Renal pelvis (tissue), 12 donors: ENCODE measurements around the gene MESP2. TPM values are rescaled to one million over a fixed set of nuclear protein-coding genes. Genes with fewer than 3 reads are reported as not detected.

ENCODE experiments used
- DNase-seq: peaks from one replicate; pipeline ENCODE4 v3.0.0-alpha.2; 2013
- long read RNA-seq, 16 experiments: transcript quantifications; one replicate each; lab custom pipeline, GENCODE V29; 2026
- polyA plus RNA-seq, 3 donors: library from polyadenylated mRNA; unstranded; fragments of 120-200 nt; gene quantifications; one replicate each; pipeline ENCODE4 v1.2.1, GENCODE V29; 2013; ENCODE audit not compliant: insufficient read length in 3 of 3

MESP2 gene, protein sequence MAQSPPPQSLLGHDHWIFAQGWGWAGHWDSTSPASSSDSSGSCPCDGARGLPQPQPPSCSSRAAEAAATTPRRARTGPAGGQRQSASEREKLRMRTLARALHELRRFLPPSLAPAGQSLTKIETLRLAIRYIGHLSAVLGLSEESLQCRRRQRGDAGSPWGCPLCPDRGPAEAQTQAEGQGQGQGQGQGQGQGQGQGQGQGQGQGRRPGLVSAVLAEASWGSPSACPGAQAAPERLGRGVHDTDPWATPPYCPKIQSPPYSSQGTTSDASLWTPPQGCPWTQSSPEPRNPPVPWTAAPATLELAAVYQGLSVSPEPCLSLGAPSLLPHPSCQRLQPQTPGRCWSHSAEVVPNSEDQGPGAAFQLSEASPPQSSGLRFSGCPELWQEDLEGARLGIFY
- under 1 TPM; 0.44 to 0.49 (median 0.47) TPM for polyA plus RNA-seq
- long read RNA-seq, donor 1, partial matches to known transcripts, result 50 of 60 reads
- long read RNA-seq, donor 1, other reads (novel, unspliced or antisense), result 10 of 60 reads
- long read RNA-seq, donor 2, partial matches to known transcripts, result 0 of 1 reads
- long read RNA-seq, donor 2, other reads (novel, unspliced or antisense), result 0 of 1 reads
- long read RNA-seq, donor 3, partial matches to known transcripts, result 0 of 1 reads
- long read RNA-seq, donor 3, other reads (novel, unspliced or antisense), result 0 of 1 reads
- long read RNA-seq, donor 4, partial matches to known transcripts, result 7 of 8 reads
- long read RNA-seq, donor 4, other reads (novel, unspliced or antisense), result 0 of 8 reads
- long read RNA-seq, donor 5, result 0 reads
- long read RNA-seq, donor 6, result 0 reads
- long read RNA-seq, donor 7, partial matches to known transcripts, result 63 of 71 reads
- long read RNA-seq, donor 7, other reads (novel, unspliced or antisense), result 8 of 71 reads
- long read RNA-seq, donor 8, result 0 reads
- long read RNA-seq, donor 9, partial matches to known transcripts, result 5 of 5 reads
- long read RNA-seq, donor 9, other reads (novel, unspliced or antisense), result 0 of 5 reads
- long read RNA-seq, donor 10, result 0 reads
- long read RNA-seq, donor 11, result 0 reads
- long read RNA-seq, donor 12, partial matches to known transcripts, result 0 of 1 reads
- long read RNA-seq, donor 12, other reads (novel, unspliced or antisense), result 0 of 1 reads
- long read RNA-seq, donor 13, partial matches to known transcripts, result 0 of 1 reads
- long read RNA-seq, donor 13, other reads (novel, unspliced or antisense), result 0 of 1 reads
- long read RNA-seq, donor 14, result 0 reads
- long read RNA-seq, donor 15, result 0 reads
- long read RNA-seq, donor 16, partial matches to known transcripts, result 6 of 8 reads
- long read RNA-seq, donor 16, other reads (novel, unspliced or antisense), result 0 of 8 reads

DNA sequence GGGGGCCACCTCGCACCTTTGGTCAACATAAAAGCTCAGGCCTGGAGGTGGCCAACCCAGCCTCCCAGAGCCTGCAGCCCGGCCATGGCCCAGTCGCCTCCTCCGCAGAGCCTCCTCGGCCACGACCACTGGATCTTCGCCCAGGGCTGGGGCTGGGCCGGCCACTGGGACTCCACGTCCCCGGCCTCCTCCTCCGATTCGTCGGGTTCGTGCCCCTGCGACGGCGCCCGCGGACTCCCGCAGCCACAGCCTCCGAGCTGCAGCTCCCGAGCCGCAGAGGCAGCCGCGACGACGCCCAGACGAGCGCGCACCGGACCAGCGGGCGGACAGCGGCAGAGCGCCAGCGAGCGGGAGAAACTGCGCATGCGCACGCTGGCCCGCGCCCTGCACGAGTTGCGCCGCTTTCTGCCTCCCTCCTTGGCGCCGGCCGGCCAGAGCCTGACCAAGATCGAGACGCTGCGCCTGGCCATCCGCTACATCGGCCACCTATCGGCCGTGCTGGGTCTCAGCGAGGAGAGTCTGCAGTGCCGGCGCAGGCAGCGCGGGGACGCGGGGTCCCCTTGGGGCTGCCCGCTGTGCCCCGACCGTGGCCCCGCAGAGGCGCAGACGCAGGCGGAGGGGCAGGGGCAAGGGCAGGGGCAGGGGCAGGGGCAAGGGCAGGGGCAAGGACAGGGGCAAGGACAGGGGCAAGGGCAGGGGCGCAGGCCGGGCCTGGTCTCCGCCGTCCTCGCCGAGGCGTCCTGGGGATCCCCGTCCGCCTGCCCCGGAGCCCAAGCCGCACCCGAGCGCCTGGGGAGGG, at the start of gene MESP2:
Gene MESP2, plus strand, starts transcription at position 59 of the 799 bp plus-strand sequence. Its CDS starts 26 bp downstream, at position 85.
- DNase-seq, result peak; percentile 84

DNA sequence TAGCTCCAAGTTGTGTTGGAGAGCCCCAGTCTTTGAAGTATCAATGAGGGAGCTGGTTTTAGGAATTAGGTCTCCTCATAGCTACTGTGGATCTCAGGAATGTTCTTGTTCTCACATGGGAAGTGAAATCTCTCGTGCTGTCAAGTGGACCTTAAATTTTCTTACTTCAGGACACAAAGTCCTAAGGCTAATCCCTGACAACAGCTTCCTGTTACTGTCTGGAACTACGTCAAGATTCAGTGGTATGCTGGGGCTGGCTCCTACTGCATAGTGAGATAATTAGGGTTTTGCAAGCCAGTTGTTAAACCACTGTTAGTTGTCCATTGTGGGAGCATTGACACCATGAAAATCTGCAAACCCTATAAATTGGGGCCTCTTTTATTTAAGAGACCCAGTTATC, 47.9 kb upstream of the MESP2 start:
- DNase-seq, result peak; percentile 30

DNA sequence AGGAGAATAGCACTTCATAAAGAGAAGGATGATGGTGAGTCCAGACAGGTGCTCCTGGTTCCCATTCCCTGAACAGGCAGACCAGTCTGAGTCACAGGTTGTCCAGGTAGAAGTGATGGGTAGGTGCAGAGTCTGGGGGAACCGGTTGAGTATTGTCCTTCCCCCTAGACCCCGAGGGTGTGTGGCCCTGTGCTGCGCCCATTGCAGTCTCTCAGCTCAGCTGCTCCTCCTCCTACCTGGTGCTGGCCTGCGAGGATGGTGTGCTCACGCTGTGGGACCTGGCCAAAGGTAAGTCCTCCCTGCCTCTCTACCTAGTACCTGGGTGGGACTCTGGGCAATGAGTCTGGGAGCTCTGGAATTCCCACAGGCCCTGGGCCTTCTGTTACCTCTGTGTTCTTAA, 44.9 kb upstream of the MESP2 start:
- no peak for DNase-seq

DNA sequence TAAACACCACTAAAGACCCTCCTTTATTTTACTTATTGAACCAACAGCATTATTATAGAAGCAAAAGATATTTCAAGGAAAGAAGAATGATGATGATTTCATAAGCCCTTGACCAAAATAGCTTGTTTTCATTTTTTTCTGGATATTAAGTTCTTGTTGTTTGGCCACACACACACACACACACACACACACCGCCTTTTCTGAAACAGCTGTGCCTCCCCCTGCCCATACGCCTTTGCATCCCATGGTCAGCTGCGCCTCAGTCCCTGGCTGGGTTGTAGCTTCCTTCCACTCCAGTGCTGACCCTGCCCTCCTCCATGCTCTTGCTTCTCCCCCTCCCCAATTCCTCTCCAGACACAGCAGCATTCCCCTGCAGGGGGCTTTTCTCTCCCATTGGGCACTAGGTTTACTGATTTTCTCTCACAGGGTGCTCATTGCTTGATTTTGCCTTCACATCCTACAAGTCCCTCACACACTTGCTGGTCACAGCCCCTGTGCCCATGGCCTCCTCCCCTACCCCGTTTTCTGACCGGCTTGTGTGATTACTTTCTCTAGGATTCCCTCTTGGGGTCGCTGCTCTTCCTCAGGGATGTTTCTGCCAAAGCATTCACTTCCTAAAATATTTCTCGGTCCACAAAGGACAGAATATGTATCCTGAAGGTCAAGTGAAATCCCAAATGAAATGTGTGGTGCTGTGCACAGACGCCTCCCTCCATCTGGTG, 43.5 kb upstream of the MESP2 start:
- DNase-seq, result peak; percentile 17

DNA sequence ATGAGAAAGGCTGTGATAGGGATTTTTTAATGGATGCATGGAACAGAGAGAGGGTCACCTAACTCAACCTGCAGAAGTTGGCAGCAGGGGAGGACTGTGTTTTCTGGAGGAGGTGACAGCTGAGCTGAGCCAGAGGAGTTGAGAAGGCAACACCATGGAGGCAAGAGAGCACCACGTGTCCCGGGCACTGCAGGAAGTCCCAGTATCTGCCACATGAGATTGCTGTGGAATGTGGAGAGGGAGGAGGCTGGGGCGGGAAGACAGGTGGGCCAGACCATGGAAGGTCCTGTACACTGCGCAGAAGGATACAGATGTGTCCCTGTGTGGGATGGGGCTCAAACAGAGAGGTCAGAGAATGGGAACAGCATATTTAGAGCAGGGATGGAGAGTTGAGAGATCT, 40.4 kb upstream of the MESP2 start:
- no peak for DNase-seq

GRCh38 chr15:89740137-89740536, 36.0 kb upstream of the MESP2 start:
- DNase-seq, result peak; percentile 75

DNA sequence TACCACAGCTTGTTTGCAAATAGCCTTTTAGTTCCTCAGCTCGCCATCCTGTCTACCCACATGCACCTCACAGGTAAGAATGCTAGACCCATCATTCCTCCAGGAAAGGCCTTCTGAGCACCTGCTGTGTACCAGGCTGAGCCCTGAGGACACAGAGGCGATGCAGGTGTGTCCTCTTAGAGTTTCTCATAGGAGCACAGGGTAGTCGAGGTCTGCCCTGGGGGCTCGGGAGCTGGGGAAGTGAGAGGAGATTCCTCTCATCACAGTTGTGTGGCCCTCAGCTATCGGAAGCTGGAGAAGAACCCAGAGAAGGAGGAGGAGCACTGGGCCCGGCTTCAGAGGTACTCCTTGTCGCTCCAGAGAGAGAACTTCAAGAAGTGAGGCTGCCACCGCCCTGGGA, 33.1 kb upstream of the MESP2 start:
- no peak for DNase-seq

DNA sequence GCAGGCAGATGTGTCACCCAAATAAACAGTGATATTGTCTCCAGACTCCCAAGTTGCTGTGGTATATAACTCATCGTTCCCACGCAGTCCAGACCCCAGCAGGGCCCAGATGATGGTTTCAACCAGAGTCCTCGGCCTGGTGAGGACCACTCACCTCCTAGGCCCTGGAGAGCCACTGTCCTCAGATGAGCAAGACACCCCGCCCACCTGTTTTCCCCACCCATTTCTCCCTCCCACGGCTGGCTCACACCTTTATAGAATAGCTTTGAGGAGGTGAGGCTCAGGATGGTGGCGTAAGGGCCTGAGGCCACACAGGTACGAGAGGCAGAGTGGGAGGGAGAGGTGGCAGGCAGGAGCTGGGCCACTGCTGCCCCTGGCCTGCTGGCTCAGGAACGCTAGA, 32.5 kb upstream of the MESP2 start:
- no peak for DNase-seq

- no peak for DNase-seq
Observed at GRCh38 chr15:89745131-89745530, 31.0 kb upstream of the MESP2 start.

DNA sequence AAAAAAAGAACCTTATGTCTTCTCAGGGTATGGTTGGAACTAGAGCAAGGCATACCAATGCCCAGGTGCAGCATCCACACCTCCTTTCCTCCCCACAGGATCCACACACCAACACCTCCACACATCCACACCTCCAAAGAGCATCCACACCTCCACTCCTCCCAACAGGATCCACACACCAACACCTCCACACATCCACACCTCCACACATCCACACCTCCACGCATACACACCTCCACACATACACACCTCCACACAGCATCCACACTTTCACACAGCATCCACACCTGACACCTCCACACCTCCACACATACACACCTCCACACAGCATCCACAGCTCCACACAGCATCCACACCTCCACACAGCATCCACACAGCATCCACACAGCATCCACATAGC, 30.4 kb upstream of the MESP2 start:
- no peak for DNase-seq

- DNase-seq, result no peak
Observed at GRCh38 chr15:89746386-89746780, 29.7 kb upstream of the MESP2 start.

- no peak for DNase-seq
Observed at GRCh38 chr15:89747708-89748682, 28.1 kb upstream of the MESP2 start.

DNA sequence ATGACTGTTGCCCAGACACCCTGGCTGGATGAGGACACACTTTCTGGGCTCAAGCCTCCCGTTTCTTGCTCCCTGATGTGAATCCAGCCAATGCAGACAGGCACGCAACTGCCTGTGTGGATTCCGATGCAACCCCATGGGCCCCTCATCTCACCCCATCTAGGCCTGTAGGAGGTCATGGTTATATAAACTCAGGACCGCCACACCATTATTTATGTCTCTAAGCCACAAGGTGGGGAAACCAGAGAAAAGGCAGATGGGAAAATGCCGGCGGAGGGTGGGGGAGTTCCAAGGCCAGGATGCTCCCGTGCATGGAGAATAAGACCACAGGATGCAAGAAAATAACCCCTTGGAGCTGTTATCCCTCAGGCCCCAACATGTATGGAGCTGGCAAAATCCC, 27.1 kb upstream of the MESP2 start:
- DNase-seq, result peak; percentile 31

DNA sequence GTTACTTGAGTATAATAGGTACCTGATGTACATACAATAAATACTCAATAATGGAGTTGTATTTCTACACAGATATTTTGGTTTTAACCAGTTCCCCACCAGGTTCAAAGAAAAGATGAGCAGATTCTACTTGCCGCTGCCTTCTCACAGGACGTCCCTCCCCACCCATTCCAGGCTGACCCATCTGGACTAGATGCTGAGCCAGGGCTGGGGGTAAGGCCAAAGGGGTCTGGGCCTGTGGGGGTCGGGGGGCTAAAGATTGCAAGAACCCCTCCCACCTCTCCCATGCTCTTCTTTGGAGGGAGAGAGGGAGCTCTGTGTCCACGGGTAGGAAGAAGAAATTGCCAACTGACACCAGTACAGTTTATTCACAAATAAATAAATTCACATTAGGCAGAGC, 26.6 kb upstream of the MESP2 start:
- DNase-seq, result no peak

GRCh38 chr15:89749951-89750559, 26.1 kb upstream of the MESP2 start:
- peak; percentile 17 for DNase-seq

GRCh38 chr15:89750560-89751542, 25.3 kb upstream of the MESP2 start, which contains the start of gene MESP1:
MESP1 (minus strand) TSS chr15:89751249; CDS start chr15:89751231, 18 bp downstream.
- DNase-seq, result peak; percentile 90

DNA sequence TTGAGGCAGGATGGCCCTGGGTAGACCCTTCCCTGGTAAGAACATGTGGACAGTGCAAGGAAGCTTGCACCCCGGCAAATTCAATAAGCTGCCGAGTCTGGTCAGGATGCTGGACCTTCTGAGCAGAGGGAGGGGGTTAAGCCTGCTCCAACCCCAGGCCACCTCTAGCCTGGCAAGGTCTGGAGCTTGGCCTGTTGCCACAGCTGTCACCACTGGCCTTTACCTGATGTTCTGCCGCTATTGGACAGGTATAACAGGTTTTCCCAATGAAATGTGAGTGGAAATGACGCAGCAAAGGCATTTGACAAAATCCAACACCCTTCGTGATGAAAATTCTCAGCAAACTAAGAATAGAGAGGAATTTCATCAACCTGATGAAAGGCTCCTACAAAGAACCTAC, 24.4 kb upstream of the MESP2 start:
- no peak for DNase-seq
